Prostate gland (tissue), 2 donors: ENCODE measurements around the gene MRPL10.

Experiments
- POLR2A ChIP-seq: fragments of 450-650 bp; IDR thresholded peaks from one replicate; pipeline ENCODE4 v1.6.1; 2016; ENCODE audit warnings: antibody characterized with exemption, mild to moderate bottlenecking
- POLR2AphosphoS5 ChIP-seq: sonication (generic); formaldehyde crosslinking; IDR thresholded peaks from one replicate; pipeline ENCODE4 v1.6.1; 2017; ENCODE audit warnings: antibody characterized with exemption
- TF ChIP-seq, protein P1 (sequence below), 4 experiments: fragments of 200-600 bp in 2 of 4; fragments of 450-650 bp in 2 of 4; sonication (generic) in 2 of 4; IDR thresholded peaks; 1 replicate in 3 of 4; 2 replicates in 1 of 4; pipeline ENCODE4 v1.5.1; 2016 to 2019; ENCODE audit warnings: antibody characterized with exemption in 4 of 4, mild to moderate bottlenecking in 2 of 4, moderate library complexity in 2 of 4

DNA sequence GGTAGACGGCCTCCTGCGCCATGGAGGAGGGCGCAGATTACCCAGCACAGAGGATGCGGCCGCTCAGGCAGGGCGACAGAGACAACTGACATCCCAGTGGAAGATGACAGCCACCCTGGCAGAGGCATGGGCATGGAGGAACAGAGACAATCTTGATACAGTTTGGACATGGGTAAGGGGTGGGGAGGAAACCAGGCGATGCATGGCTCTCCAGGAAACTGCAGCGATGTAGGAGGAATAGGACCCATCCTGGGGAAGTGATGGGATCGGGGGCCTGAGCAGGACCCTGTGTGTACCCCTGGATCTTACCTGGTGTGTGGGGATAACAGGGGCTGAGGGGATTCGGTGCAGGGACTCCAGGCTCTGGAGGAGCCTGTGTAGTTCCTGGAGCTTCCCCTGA, 14.4 kb downstream of the MRPL10 start:
- TF ChIP-seq, protein P1, sequence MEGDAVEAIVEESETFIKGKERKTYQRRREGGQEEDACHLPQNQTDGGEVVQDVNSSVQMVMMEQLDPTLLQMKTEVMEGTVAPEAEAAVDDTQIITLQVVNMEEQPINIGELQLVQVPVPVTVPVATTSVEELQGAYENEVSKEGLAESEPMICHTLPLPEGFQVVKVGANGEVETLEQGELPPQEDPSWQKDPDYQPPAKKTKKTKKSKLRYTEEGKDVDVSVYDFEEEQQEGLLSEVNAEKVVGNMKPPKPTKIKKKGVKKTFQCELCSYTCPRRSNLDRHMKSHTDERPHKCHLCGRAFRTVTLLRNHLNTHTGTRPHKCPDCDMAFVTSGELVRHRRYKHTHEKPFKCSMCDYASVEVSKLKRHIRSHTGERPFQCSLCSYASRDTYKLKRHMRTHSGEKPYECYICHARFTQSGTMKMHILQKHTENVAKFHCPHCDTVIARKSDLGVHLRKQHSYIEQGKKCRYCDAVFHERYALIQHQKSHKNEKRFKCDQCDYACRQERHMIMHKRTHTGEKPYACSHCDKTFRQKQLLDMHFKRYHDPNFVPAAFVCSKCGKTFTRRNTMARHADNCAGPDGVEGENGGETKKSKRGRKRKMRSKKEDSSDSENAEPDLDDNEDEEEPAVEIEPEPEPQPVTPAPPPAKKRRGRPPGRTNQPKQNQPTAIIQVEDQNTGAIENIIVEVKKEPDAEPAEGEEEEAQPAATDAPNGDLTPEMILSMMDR (IDR thresholded peaks at IDR 0.05) = no peak
- TF ChIP-seq POLR2A = no peak
- TF ChIP-seq POLR2AphosphoS5 = no peak
